ENCODE data around the gene PEX14.

- no peak for TF ChIP-seq TCF7 (IDR thresholded peaks at IDR 0.05; ENCODE audit: borderline replicate concordance)
- TF ChIP-seq ELK1 (CRISPR knock-in tag; IDR thresholded peaks at IDR 0.05) = no peak
- no peak for TF ChIP-seq TAF1 (IDR thresholded peaks at IDR 0.05; ENCODE audit: control insufficient read depth, extremely low read depth, insufficient read depth, low read length, severe bottlenecking)
- no peak for TF ChIP-seq ZNF695 (CRISPR knock-in tag; IDR thresholded peaks at IDR 0.05)
- TF ChIP-seq CTCF (IDR thresholded peaks at IDR 0.05 in 2 of 3, conservative IDR thresholded peaks at IDR 0.05 in 1 of 3; ENCODE audit: insufficient read depth in 2 of 3, low read depth in 1 of 3, low read length in 3 of 3) = no peak
- TF ChIP-seq POLR2A (conservative IDR thresholded peaks at IDR 0.05) = no peak
Observed at GRCh38 chr1:10586125-10586524, 111.4 kb downstream of the PEX14 start.
